ENCODE data around the gene OR51L1.

Gene OR51L1

GRCh38 chr11:5021996-5022395 lies 27.3 kb downstream of the OR51L1 start:
- no peak for TF ChIP-seq GATA1 (IDR thresholded peaks at IDR 0.05; ENCODE audit: low read depth, low read length)
- no peak for TF ChIP-seq POLR2A (IDR thresholded peaks at IDR 0.05; ENCODE audit: low read length)
- DNase-seq: no peak

- DNase-seq: no peak
- TF ChIP-seq GATA1 (IDR thresholded peaks at IDR 0.05; ENCODE audit: low read depth, low read length) (no peak), POLR2A (IDR thresholded peaks at IDR 0.05; ENCODE audit: low read length) (no peak)
Observed at GRCh38 chr11:5036669-5037068, 42.0 kb downstream of the OR51L1 start.

GRCh38 chr11:5037926-5038325 lies 43.3 kb downstream of the OR51L1 start:
- no peak for DNase-seq
- no peak for TF ChIP-seq POLR2A (IDR thresholded peaks at IDR 0.05; ENCODE audit: low read length)

- TF ChIP-seq GATA1 (IDR thresholded peaks at IDR 0.05; ENCODE audit: low read depth, low read length): no peak
- TF ChIP-seq POLR2A (IDR thresholded peaks at IDR 0.05; ENCODE audit: low read length): no peak
- no peak for DNase-seq
Observed at GRCh38 chr11:5038341-5038740, 43.7 kb downstream of the OR51L1 start.

- DNase-seq: no peak
- TF ChIP-seq POLR2A (IDR thresholded peaks at IDR 0.05; ENCODE audit: low read length) (no peak), GATA1 (IDR thresholded peaks at IDR 0.05; ENCODE audit: low read depth, low read length) (no peak)
Observed at GRCh38 chr11:5040876-5041275, 46.2 kb downstream of the OR51L1 start.

- no peak for TF ChIP-seq GATA1 (IDR thresholded peaks at IDR 0.05; ENCODE audit: low read depth, low read length)
- no peak for TF ChIP-seq POLR2A (IDR thresholded peaks at IDR 0.05; ENCODE audit: low read length)
- DNase-seq: no peak
Observed at GRCh38 chr11:5042091-5042490, 47.4 kb downstream of the OR51L1 start.

GRCh38 chr11:5043380-5043779 lies 48.7 kb downstream of the OR51L1 start:
- TF ChIP-seq GATA1 (IDR thresholded peaks at IDR 0.05; ENCODE audit: low read depth, low read length) (no peak), POLR2A (IDR thresholded peaks at IDR 0.05; ENCODE audit: low read length) (no peak)
- DNase-seq: no peak

- DNase-seq: no peak
- TF ChIP-seq GATA1 (IDR thresholded peaks at IDR 0.05; ENCODE audit: low read depth, low read length) (no peak), POLR2A (IDR thresholded peaks at IDR 0.05; ENCODE audit: low read length) (no peak)
Observed at GRCh38 chr11:5046226-5046625, 51.6 kb downstream of the OR51L1 start, which contains the start of gene OR52J3. Gene OR52J3, plus strand, starts transcription at chr11:5046526. Its CDS starts 0 bp downstream, at chr11:5046526.

- no peak for DNase-seq
Observed at GRCh38 chr11:5046754-5047330, 52.2 kb downstream of the OR51L1 start.

More at GRCh38 chr11:5046754-5047330, 52.2 kb downstream of the OR51L1 start:
- no peak for TF ChIP-seq GATA1 (IDR thresholded peaks at IDR 0.05; ENCODE audit: low read depth, low read length)

Data from erythroblast (primary cell).